Forelimb muscle (tissue), 1 donor: ENCODE results near the gene CORO2B. TPM values are rescaled to one million over a fixed set of nuclear protein-coding genes. Genes with fewer than 3 reads are reported as not detected.

Experiments used
- DNase-seq: peaks from one replicate; pipeline ENCODE4 v3.0.0-alpha.2; 2013; ENCODE audit warnings: low read depth
- polyA plus RNA-seq: library from polyadenylated mRNA; unstranded; fragments of 120-200 nt; gene quantifications from one replicate; pipeline ENCODE4 v1.2.1, GENCODE V29; 2013; ENCODE audit not compliant: insufficient read length

CORO2B gene
- polyA plus RNA-seq, 1 donor = 4.4 TPM

DNA sequence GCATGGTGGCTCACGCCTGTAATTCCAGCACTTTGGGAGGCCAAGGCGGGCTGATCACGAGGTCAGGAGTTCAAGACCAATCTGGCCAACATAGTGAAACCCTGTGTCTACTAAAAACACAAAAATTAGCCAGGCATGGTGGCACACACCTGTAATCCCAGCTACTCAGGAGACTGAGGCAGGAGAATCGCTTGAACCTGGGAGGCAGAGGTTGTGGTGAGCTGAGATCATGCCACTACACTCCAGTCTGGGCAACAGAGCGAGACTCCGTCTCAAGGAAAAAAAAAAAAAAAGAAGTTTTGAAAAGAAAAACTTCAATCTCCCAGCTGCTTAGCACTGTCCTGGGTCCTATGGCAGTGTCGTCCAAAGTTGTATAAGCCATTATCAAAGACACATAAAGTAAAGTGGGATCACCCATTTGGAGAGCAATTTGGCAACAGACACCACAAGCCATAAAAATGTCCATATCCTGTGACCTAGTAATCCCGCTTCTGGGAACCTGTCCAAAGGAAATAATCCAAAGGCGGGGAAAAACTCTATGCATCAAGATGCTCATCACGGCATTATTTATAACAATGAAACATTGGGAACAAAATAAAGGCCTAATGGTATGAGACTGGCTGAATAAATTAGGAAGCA, 26.2 kb downstream of the CORO2B start:
- DNase-seq = peak; percentile 67

DNA sequence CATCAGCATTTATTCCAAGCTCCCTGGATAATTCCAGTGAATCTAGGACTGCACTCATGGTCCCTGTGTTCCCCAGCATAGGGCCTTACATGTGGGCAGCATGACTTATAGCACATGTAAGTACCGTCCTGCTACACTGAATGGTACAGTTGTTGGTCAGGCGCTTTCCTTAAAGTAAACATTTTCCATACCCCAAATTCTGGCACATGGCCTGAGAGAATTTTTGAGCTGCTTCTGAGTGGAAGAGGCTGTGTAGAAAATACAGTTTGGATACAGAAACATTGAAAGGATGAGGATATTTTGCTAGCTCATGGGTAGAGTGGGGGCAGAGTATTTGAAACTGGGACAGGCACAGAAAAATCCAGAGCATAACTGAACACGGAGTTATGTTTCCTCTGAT, 27.6 kb downstream of the CORO2B start:
- no peak for DNase-seq

DNA sequence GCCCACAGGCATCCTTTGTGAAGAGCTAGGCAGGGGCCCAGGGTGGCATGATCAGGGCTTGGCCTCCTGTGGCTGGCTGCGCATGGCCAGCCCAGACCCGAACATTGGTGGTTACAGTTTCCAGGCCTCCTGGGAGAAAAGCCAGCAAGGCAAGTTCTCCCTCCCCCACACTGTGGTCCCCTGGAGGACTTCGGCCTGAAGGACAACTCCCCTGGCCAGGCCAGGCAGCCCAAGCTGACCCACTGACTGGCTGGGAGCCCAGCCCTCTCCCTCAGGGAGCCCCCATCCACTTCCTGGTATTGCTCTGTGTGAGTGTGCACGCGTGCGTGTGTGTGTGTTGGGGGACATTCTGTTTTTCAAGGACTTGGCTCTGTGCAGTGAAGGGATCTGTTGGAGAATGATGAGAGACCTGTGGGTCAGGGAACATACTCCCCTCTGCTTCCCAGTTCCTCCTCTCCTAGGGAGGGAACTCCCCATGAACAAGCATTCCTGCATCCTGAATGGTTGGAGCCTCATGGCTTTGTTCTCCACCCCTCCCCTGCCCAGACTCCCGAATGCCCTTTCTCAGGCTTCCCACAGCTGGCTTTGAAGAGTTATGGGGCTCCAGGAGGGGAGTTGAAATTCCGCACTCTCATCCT, 29.5 kb downstream of the CORO2B start:
- no peak for DNase-seq

- no peak for DNase-seq
Measured at GRCh38 chr15:68608844-68609232, 30.0 kb downstream of the CORO2B start.

- no peak for DNase-seq
Measured at GRCh38 chr15:68609629-68610028, 30.8 kb downstream of the CORO2B start.

GRCh38 chr15:68610825-68611224, 32.0 kb downstream of the CORO2B start:
- DNase-seq = no peak

DNA sequence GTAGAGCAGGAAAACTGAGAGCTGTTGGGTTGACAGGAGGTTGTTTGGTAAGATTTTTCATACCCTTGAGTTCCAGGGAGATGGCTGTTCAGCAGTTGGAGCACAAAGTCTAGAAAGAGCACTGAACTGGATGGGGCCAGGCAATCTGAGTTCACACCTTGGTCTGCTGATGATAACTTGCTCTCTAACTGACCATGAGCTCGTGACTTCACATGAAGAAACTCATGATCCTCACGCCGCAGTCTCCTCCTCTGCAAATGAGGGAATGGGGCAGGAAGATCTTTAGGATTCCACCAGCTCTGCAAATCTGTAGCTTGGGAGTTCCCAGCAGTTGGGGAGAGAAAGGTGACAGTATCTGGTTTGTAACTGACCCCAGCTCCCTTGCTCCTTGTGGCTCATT, 33.7 kb downstream of the CORO2B start:
- no peak for DNase-seq

DNA sequence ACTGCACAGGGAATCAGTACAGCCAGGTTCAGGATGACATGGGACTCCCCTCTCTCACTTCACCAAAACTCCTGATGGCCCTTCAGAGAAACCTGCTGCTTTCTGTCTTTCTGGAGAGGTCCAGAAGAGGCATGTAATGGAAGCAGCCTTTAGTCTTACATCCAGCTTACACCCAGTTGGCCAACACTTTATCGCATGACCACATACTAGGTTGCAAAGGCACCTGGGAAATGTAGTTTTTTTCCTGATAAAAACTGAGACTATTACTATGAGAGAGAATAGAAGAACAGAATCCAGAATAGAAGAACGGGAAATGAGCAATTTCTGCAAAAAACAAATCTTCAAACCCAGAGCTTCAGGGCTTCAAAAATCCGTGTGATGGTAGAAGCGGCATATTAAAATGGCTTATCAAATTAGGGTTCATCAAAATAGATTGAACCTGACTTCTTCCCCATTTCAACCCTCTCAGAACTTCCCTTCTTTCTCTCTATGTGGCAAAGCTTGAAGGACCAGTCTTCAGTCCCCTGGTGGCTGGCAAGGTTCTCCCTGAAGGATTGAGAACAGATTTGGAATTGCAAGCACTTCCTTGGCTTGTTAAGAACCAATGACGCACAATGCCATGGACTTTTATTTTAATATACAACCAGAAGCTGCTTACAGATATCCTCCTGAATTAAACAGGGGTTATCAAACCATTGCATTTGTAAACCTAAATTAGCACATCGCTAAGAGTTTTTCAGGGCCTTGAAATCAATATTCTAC, 34.4 kb downstream of the CORO2B start:
- no peak for DNase-seq

DNA sequence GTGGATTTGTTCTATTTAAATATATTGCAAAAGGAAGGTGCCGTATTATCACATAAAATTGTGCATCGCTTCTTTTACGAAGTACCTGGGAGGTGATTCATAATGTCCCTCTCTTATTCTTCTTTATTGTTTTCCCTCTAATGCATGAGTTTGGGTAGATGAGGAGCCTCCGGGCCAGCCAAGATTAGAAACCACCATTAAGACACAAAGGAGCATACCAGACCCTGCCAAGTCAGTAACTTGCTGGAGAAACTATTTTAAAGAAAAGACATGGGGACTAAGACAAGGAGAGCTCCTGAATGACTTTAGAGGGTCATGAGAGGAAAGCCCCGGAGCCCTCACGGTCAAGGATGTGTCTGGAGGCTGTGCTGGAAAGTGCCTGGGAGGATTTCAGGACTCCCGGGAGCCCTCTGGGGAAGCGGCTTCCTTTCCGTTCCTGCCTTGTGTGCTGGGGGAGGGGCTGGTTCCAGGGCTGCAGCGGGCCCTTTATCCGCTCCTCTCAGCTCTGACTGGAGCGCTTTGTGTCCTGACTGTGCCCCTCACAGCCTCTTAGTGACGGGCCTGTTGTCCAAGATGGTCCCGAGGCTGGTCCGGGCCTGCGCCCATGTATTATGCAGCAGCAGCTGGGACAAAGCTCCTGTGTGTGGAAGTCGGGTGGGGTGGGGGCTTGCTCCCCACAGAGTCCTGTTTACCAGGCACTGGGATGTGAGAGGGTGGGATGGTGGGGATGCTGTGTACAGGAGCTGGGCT, 35.7 kb downstream of the CORO2B start:
- DNase-seq = no peak

GRCh38 chr15:68615301-68615700, 36.5 kb downstream of the CORO2B start:
- DNase-seq = no peak

- DNase-seq = no peak
Measured at GRCh38 chr15:68615811-68616210, 37.0 kb downstream of the CORO2B start.

GRCh38 chr15:68616397-68616796, 37.6 kb downstream of the CORO2B start:
- DNase-seq = no peak

- no peak for DNase-seq
Measured at GRCh38 chr15:68617001-68617400, 38.2 kb downstream of the CORO2B start.

- no peak for DNase-seq
Measured at GRCh38 chr15:68617777-68618176, 39.0 kb downstream of the CORO2B start.

GRCh38 chr15:68618394-68618793, 39.6 kb downstream of the CORO2B start:
- DNase-seq = no peak

DNA sequence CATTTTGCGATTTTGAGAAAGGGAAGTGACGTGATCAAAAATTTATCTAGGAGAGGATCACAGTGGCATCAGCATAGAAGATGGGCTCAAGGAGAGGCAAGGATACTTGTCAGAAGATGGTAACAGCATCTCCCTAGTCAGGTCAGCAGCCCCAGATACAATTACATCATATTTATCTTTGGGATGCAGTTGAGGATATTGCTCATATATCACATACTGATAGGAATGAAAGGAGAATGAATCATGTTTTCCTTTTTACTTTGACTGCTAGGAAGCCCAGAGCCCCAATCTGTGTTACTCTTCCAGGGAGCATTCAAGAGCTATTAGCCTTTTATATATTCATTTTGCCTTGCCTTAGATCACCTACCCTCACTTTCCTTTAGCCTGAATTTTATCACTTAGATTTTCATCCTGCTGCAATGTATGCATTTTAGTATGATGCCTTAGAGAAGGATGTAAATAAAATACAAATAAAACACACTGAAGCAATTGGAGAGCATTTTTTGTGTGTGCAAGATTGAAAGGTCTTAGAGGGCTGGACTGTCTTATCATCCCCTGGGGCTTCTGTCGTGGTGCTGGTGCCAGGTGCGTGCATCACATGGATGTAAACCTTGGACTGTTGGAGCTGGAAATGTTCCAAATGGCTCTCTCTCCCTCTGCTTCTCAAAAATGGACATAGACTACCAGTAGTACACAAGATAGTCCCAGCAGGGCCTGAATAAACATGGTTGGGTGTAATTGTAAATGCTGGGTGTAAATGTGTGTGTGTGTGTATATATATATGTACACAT, 40.3 kb downstream of the CORO2B start:
- DNase-seq = no peak

DNA sequence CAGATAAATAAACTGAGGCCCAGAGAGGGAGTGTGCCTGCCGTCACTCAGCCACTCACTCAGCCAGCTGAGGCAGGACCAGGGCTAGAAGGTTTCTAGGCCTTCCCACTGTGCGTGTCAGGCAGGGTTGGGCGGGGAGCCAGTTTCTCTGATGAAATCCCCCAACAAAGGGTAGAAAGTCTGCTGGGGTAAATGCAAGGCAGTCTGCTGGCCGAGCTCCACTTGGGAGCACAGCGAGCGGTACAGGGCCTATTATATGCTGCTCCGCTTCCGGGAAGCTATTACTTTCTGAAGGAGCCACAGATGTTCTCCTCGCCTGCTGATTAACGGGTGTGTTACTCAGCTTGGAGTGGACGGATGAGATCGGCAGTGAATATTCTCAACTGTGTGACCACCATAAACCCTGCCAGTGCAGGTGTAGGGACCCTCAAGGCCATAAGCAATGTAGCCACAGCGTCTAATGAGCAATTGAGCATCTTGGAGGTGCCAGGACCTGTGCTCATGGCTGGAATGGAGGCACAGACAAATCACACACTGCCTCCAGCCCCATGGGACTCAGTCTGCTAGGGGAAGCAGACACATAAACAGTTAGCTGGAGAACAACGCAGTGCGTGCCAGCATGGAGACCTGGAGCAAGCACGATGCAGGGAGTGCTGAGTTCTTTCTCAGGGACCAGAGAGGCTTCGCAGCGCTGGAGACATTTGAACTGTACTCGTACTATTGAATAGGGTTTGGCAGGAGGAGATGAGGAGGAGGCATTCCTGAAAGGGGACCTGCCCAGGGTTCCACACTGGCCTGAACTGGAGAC, 42.1 kb downstream of the CORO2B start:
- no peak for DNase-seq

DNA sequence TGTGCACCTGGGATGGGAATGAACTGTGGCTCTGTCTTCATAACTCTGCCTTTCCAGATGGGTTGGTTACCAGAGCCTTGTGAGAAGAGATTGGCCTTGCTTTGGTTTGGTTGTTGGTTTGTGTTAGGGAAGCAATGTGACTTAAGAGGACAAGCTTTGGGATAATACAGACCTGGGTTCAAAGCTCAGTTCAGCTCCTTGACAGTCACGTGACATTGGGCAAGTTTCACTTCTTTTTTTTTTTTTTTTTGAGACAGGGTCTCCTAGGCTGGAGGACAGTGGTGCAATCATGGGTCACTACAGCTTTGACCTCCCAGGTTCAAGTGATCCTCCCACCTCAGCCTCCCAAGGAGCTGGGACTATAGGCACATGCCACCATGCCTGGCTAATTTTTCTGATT, 42.7 kb downstream of the CORO2B start:
- no peak for DNase-seq

DNA sequence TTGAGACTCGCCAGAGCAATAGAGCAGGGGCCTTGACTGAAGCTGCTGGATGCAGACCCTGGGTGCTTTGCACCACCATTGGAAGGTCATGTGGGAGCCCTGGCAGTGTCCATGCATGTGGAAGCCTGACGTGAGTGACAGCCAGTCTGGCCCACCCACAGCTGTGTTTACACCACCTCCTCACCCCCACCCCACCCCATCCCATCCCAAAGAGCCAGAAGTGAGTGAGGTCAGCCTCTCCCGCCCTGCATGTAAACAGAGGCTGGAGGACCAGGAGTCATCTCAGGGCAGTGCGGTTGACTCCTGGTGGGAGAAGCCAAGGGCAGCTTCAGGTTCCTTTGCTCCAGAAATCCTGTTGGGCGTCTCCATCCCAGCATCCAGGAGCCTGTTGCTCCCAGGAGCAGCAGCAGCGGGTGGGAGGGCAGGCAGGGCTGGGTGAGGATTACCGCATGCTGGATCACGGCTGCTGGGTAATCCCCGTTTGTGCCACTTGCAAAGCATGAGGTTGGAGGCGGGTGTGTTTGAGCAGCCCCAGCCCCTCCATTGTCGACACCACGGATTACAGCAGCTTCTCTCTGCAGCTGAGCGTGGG, 44.6 kb downstream of the CORO2B start:
- DNase-seq = no peak

GRCh38 chr15:68625853-68626252, 47.1 kb downstream of the CORO2B start:
- DNase-seq = no peak
